SU-DHL-6 (cell line): ENCODE measurements around the gene PID1.

Source experiments
- H2AFZ ChIP-seq: fragments of 200-600 bp; sonication (generic); 2 replicates; pipeline ENCODE4 v1.6.1; 2014; ENCODE audit warnings: low read depth, mild to moderate bottlenecking, moderate library complexity, mixed read lengths, antibody characterized with exemption, low read length; ENCODE audit not compliant: severe bottlenecking
- H3F3A ChIP-seq: fragments of 200-600 bp; shearing (Covaris generic); 2 replicates; pipeline ENCODE4 v1.6.0; 2016; ENCODE audit warnings: antibody characterized with exemption, mild to moderate bottlenecking; ENCODE audit not compliant: insufficient read depth
- H3K27ac ChIP-seq: fragments of 200-600 bp; sonication (generic); 2 replicates; pipeline ENCODE4 v1.5.1; 2016; ENCODE audit warnings: low read depth, mild to moderate bottlenecking, low read length, moderate library complexity, mixed read lengths
- H3K27me3 ChIP-seq: fragments of 200-600 bp; sonication (generic), shearing (Covaris generic); 2 replicates; pipeline ENCODE4 v1.6.0; 2014; ENCODE audit warnings: mild to moderate bottlenecking, low read length
- H3K36me3 ChIP-seq: fragments of 200-600 bp; sonication (generic); 2 replicates; pipeline ENCODE4 v1.6.1; 2014; ENCODE audit warnings: mild to moderate bottlenecking, low read length, mixed read lengths
- H3K4me2 ChIP-seq: fragments of 300-600, 200-600 bp; shearing (Covaris generic), sonication (generic); 2 replicates; pipeline ENCODE4 v1.6.0; 2014; ENCODE audit warnings: low read length, low read depth, mild to moderate bottlenecking; ENCODE audit not compliant: poor library complexity, severe bottlenecking
- H3K4me3 ChIP-seq: fragments of 200-600 bp; sonication (generic); 2 replicates; pipeline ENCODE4 v1.5.1; 2014; ENCODE audit warnings: antibody characterized with exemption, low read length, mild to moderate bottlenecking, mixed read lengths; ENCODE audit not compliant: insufficient read depth, poor library complexity, severe bottlenecking
- H3K79me2 ChIP-seq: fragments of 200-600 bp; sonication (generic); 2 replicates; pipeline ENCODE4 v1.6.1; 2014; ENCODE audit warnings: mild to moderate bottlenecking, low read length, moderate library complexity; ENCODE audit not compliant: insufficient read depth
- H3K9ac ChIP-seq: fragments of 200-600 bp; sonication (generic); 2 replicates; pipeline ENCODE4 v1.7.0; 2014; ENCODE audit warnings: mild to moderate bottlenecking, low read length
- H3K9me2 ChIP-seq: fragments of 200-600 bp; sonication (generic); replicated peaks from 2 replicates; pipeline ENCODE4 v1.6.1; 2014; ENCODE audit warnings: low read length; ENCODE audit not compliant: insufficient read depth
- H3K9me3 ChIP-seq: fragments of 200-600 bp; sonication (generic); 2 replicates; pipeline ENCODE4 v1.6.1; 2014; ENCODE audit warnings: low read length, mixed read lengths; ENCODE audit not compliant: insufficient read depth
- H4K20me1 ChIP-seq: fragments of 200-600 bp; sonication (generic); 2 replicates; pipeline ENCODE4 v1.6.1; 2014; ENCODE audit warnings: low read depth, mild to moderate bottlenecking, antibody characterized with exemption, low read length, moderate library complexity, mixed read lengths
- CTCF ChIP-seq: fragments of 200-600 bp; sonication (generic); IDR thresholded peaks from one replicate; pipeline ENCODE4 v1.5.1; 2017; ENCODE audit warnings: antibody characterized with exemption, mild to moderate bottlenecking, low read length, moderate library complexity; ENCODE audit not compliant: insufficient read depth, poor library complexity, severe bottlenecking
- EZH2phosphoT487 ChIP-seq: fragments of 200-600 bp; sonication (generic), shearing (Covaris generic); conservative IDR thresholded peaks from 2 replicates; pipeline ENCODE4 v1.6.1; 2018; ENCODE audit warnings: mild to moderate bottlenecking, antibody characterized with exemption, low read length, moderate library complexity, mixed read lengths

PID1 gene

GRCh38 chr2:229130522-229130921, 140.6 kb downstream of the PID1 start:
- Histone ChIP-seq H2AFZ (no peak overlapping the region), H3K9ac (no peak overlapping the region), H3K36me3 (no peaks in the 10 kb centered on the region), H3K27ac (no peak overlapping the region), H3K27me3 (0 out of 2 replicates have a peak, but pooled peaks cover 3% of the 10 kb centered on the region), H3K4me3 (no peak overlapping the region), H3F3A (no peaks in the 10 kb centered on the region), H3K4me2 (no peak overlapping the region), H3K9me3 (0 out of 2 replicates have a peak, but pooled peaks cover 3% of the 10 kb centered on the region), H3K79me2 (no peaks in the 10 kb centered on the region), H4K20me1 (no peaks in the 10 kb centered on the region), H3K9me2 (no peaks in the 10 kb centered on the region)
- TF ChIP-seq CTCF (no peak), EZH2phosphoT487 (no peak)

- H2AFZ ChIP-seq, result no peak overlapping the region
- H3K9me3 ChIP-seq, result 0 out of 2 replicates have a peak, but pooled peaks cover 3% of the 10 kb centered on the region
- no peak overlapping the region for H3K4me3 ChIP-seq
- H3K36me3 ChIP-seq, result no peaks in the 10 kb centered on the region
- no peaks in the 10 kb centered on the region for H4K20me1 ChIP-seq
- H3K27ac ChIP-seq, result no peak overlapping the region
- H3F3A ChIP-seq, result no peaks in the 10 kb centered on the region
- no peak overlapping the region for H3K4me2 ChIP-seq
- no peak overlapping the region for H3K9ac ChIP-seq
- TF ChIP-seq EZH2phosphoT487 (no peak), CTCF (no peak)
- no peaks in the 10 kb centered on the region for H3K9me2 ChIP-seq
- H3K79me2 ChIP-seq, result no peaks in the 10 kb centered on the region
- 0 out of 2 replicates have a peak, but pooled peaks cover 3% of the 10 kb centered on the region for H3K27me3 ChIP-seq
Measured at GRCh38 chr2:229129738-229130371, 141.2 kb downstream of the PID1 start.

- no peak overlapping the region for H3K4me3 ChIP-seq
- H4K20me1 ChIP-seq, result no peaks in the 10 kb centered on the region
- H3F3A ChIP-seq, result no peaks in the 10 kb centered on the region
- H3K27me3 ChIP-seq, result 0 out of 2 replicates have a peak, but pooled peaks cover 3% of the 10 kb centered on the region
- H3K79me2 ChIP-seq, result no peaks in the 10 kb centered on the region
- H3K4me2 ChIP-seq, result no peak overlapping the region
- no peak overlapping the region for H2AFZ ChIP-seq
- no peak for TF ChIP-seq CTCF
- no peak for TF ChIP-seq EZH2phosphoT487
- H3K9ac ChIP-seq, result no peak overlapping the region
- no peaks in the 10 kb centered on the region for H3K36me3 ChIP-seq
- H3K27ac ChIP-seq, result no peak overlapping the region
- H3K9me2 ChIP-seq, result no peaks in the 10 kb centered on the region
- peaks cover 3% of the 10 kb centered on the region; the same call in 1 of the 2 replicates for H3K9me3 ChIP-seq
Measured at GRCh38 chr2:229127471-229127870, 143.6 kb downstream of the PID1 start.
